IPS DF 4.7 (cell line): ENCODE data around the gene LURAP1L.

Source experiments
- DNase-seq: peaks from one replicate; pipeline ENCODE4 v3.0.0-alpha.2; 2013; ENCODE audit warnings: low spot score; ENCODE audit errors: extremely low read depth

The LURAP1L gene

GRCh38 chr9:12774861-12775678, at the start of gene LURAP1L:
TSS of gene LURAP1L (plus strand) at chr9:12775020. CDS start at chr9:12775716, 696 bp downstream.
- no peak for DNase-seq

GRCh38 chr9:12726795-12727194, 48.0 kb upstream of the LURAP1L start:
- DNase-seq: no peak

- DNase-seq: no peak
Observed at GRCh38 chr9:12730198-12730597, 44.6 kb upstream of the LURAP1L start.

- no peak for DNase-seq
Observed at GRCh38 chr9:12730927-12731326, 43.9 kb upstream of the LURAP1L start.

GRCh38 chr9:12732971-12733370, 41.8 kb upstream of the LURAP1L start:
- no peak for DNase-seq

GRCh38 chr9:12735665-12736064, 39.2 kb upstream of the LURAP1L start:
- DNase-seq: no peak

- no peak for DNase-seq
Observed at GRCh38 chr9:12737871-12738270, 36.9 kb upstream of the LURAP1L start.

- no peak for DNase-seq
Observed at GRCh38 chr9:12739014-12739652, 35.7 kb upstream of the LURAP1L start.

GRCh38 chr9:12740845-12741244, 34.0 kb upstream of the LURAP1L start:
- no peak for DNase-seq

GRCh38 chr9:12748016-12748415, 26.8 kb upstream of the LURAP1L start:
- DNase-seq: no peak

- no peak for DNase-seq
Observed at GRCh38 chr9:12748954-12749353, 25.9 kb upstream of the LURAP1L start.

GRCh38 chr9:12753931-12754330, 20.9 kb upstream of the LURAP1L start:
- no peak for DNase-seq

GRCh38 chr9:12759761-12760160, 15.1 kb upstream of the LURAP1L start:
- no peak for DNase-seq

GRCh38 chr9:12760758-12761157, 14.1 kb upstream of the LURAP1L start:
- DNase-seq: no peak

- no peak for DNase-seq
Observed at GRCh38 chr9:12764150-12764549, 10.7 kb upstream of the LURAP1L start.

GRCh38 chr9:12765088-12765798, 9.6 kb upstream of the LURAP1L start:
- no peak for DNase-seq

GRCh38 chr9:12766357-12766756, 8.5 kb upstream of the LURAP1L start:
- no peak for DNase-seq

GRCh38 chr9:12770261-12770660, 4.6 kb upstream of the LURAP1L start:
- no peak for DNase-seq

GRCh38 chr9:12771891-12772290, 2.9 kb upstream of the LURAP1L start:
- DNase-seq: no peak

- DNase-seq: no peak
Observed at GRCh38 chr9:12773562-12773961, 1.3 kb upstream of the LURAP1L start.

- DNase-seq: peak; percentile 53
Observed at GRCh38 chr9:12775679-12776512, 1.1 kb downstream of the LURAP1L start.
